NT2/D1 (cell line): ENCODE data around the gene C11orf68.

Experiments used
- DNase-seq: peaks from one replicate; pipeline ENCODE4 v3.0.0-alpha.2; 2011; ENCODE audit warnings: low read depth, low spot score
- H3K27me3 ChIP-seq: 2 replicates; pipeline ENCODE4 v1.6.0; 2011; ENCODE audit warnings: mild to moderate bottlenecking; ENCODE audit not compliant: insufficient read length, insufficient read depth
- H3K36me3 ChIP-seq: 2 replicates; pipeline ENCODE4 v1.6.1; 2011; ENCODE audit warnings: mild to moderate bottlenecking, low read length, mixed read lengths; ENCODE audit not compliant: insufficient read depth, insufficient read length
- H3K4me1 ChIP-seq: 2 replicates; pipeline ENCODE4 v1.5.1; 2011; ENCODE audit not compliant: insufficient read depth, insufficient read length
- H3K4me3 ChIP-seq: 2 replicates; pipeline ENCODE4 v1.5.1; 2011; ENCODE audit warnings: low read depth; ENCODE audit not compliant: insufficient read length
- H3K9ac ChIP-seq: 2 replicates; pipeline ENCODE4 v1.6.0; 2011; ENCODE audit warnings: low read depth; ENCODE audit not compliant: insufficient read length
- H3K9me3 ChIP-seq: 2 replicates; pipeline ENCODE4 v1.5.1; 2011; ENCODE audit warnings: mild to moderate bottlenecking, low read length; ENCODE audit not compliant: insufficient read depth
- SUZ12 ChIP-seq: IDR thresholded peaks from 2 replicates; pipeline ENCODE4 v1.6.1; 2011; ENCODE audit not compliant: insufficient read length, insufficient read depth; ENCODE audit errors: extremely low read depth
- YY1 ChIP-seq: IDR thresholded peaks from 2 replicates; pipeline ENCODE4 v1.6.1; 2011; ENCODE audit not compliant: insufficient read length, insufficient read depth
- ZNF274 ChIP-seq: IDR thresholded peaks from 2 replicates; pipeline ENCODE4 v1.6.1; 2011; ENCODE audit warnings: mild to moderate bottlenecking, low read depth, low read length

Gene C11orf68

DNA sequence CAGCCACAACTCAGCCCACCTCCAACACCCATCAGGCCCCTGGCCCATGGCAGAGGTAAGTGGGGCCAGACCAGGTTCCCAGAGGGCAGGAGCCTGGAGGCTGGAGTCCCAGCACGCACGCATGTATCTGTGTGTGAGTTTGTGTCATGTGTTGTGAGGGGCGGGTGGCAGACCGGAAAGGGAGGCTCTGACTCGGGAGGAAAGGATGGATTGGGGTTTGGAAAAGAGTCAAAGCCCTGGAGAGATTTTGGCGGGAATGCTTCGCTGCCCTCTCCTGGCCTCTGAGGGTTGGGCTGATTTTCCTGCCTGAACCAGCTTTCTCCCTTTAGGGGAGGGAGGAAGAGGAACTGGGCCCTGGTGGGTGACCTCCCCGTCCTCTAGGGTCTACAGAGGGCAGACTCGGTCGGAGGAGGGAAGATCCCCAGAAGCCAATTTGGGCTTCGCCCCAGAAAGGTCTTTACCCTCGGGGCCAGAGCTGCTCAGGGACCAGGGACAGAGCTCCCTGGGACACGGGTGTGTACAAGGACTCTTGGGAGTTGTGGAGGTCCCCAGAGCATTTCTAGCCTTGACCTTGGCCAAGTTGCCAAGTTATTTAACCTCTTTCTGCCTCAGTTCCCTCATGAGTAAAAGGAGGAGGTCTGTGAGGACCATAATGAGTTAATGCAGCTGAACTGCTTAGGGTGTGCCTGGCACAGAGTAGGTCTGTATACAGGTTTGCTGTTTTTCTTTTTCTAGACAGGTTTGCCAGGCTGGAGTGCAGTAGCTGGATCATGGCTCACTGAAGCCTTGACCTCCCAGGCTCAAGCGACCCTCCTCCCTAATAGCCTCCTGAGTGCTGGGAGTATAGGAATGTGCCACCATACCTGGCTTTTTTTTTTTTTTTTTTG, 6.9 kb downstream of the C11orf68 start:
- no peaks in the 10 kb centered on the region for H3K27me3 ChIP-seq
- H3K4me3 ChIP-seq, result no peak overlapping the region
- H3K4me1 ChIP-seq, result peaks cover 24% of the 10 kb centered on the region
- no peaks in the 10 kb centered on the region for H3K9me3 ChIP-seq
- peak overlapping the region; percentile 71 for H3K9ac ChIP-seq
- TF ChIP-seq SUZ12, result no peak
- TF ChIP-seq ZNF274, result no peak
- TF ChIP-seq YY1, result no peak
- DNase-seq, result peak; percentile 64
- peaks cover 3% of the 10 kb centered on the region for H3K36me3 ChIP-seq

DNA sequence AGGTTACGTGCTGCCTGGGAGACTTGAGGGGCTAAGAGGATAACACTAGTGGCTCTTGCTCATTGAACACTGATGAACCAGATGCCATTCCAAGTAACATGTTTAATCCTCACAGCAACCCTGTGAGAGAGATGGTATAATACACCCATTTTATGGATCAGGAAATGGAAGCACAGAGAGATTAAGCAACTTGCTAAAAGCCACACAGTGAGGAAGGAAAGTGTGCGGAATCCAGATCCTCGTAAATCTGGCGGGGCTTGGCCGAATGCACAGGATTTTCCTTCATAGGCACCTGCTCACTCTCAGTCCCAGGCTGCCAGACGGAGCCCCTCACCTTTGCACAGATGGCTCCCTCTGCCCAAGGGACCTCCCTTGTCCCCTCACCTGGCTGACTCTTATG, 11.0 kb downstream of the C11orf68 start:
- Histone ChIP-seq H3K4me3 (no peak overlapping the region), H3K27me3 (no peaks in the 10 kb centered on the region), H3K36me3 (no peaks in the 10 kb centered on the region), H3K4me1 (peaks cover 11% of the 10 kb centered on the region), H3K9me3 (no peaks in the 10 kb centered on the region), H3K9ac (no peak overlapping the region)
- DNase-seq, result no peak
- no peak for TF ChIP-seq ZNF274
- no peak for TF ChIP-seq YY1
- TF ChIP-seq SUZ12, result no peak

DNA sequence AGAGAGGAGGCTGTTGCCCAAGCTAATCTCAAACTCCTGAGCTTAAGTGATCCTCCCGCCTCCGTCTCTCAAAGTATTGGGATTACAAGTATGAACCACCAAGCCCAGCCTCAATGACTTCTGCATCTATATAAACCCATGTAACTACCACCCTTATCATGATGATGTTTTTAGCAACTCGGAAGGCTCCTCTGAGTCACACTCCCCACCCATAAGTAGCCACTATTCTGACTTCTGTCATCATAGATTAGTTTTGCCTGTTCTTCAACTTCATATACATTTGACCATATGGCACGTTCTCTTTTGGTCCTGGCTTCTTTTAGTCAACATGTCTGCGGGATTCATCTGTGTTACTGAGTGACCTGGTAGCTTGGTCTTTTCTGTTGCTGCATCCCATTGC, 12.3 kb downstream of the C11orf68 start:
- Histone ChIP-seq H3K36me3 (no peaks in the 10 kb centered on the region), H3K4me3 (no peak overlapping the region), H3K4me1 (peaks cover 8% of the 10 kb centered on the region), H3K9me3 (no peaks in the 10 kb centered on the region), H3K27me3 (peaks cover 6% of the 10 kb centered on the region), H3K9ac (no peak overlapping the region)
- no peak for TF ChIP-seq ZNF274
- TF ChIP-seq YY1, result no peak
- no peak for TF ChIP-seq SUZ12
- DNase-seq, result no peak

DNA sequence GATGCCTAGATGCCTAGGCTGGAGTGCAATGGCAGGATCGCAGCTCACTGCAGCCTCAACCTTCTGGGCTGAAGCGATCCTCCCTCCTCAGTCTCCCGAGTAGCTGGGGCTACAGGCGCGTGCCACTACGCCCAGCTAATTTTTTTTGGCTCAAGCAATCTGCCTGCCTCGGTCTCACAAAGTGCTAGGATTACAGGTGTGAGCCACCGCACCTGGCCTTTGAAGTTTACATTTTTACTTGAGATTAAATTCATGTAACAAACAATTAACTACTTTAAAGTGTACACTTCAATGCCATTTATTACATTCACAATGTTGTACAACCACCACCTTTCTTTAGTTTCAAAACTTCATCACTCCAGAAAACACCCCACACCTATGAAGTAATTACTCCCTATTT, 15.1 kb downstream of the C11orf68 start:
- H3K9ac ChIP-seq, result peak overlapping the region; percentile 12
- no peaks in the 10 kb centered on the region for H3K9me3 ChIP-seq
- peaks cover 30% of the 10 kb centered on the region for H3K27me3 ChIP-seq
- H3K36me3 ChIP-seq, result no peaks in the 10 kb centered on the region
- TF ChIP-seq SUZ12 (no peak), ZNF274 (no peak), YY1 (no peak)
- no peak for DNase-seq
- H3K4me1 ChIP-seq, result peaks cover 5% of the 10 kb centered on the region
- no peak overlapping the region for H3K4me3 ChIP-seq

DNA sequence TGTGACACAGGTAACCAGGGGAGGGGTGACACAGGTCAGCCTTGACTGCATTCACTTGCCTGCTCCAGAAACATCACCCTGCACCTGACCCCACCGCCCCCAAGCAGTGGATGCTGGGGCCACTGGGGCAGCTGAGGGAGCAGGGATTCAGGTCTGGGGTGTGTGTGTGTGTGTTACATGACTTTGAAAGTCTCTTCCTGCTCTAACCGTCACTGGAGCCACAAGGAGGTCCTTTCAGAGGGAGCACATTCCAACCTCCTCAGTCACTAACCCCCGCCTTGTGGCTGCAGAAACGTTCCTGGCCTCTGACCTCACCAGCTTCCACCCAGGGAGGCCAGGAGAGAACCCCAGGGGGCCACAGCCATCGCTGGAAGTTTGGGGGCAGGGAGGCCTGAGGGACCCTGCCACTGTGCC, 15.8 kb downstream of the C11orf68 start:
- Histone ChIP-seq H3K36me3 (peaks cover 5% of the 10 kb centered on the region), H3K27me3 (peaks cover 35% of the 10 kb centered on the region), H3K4me1 (peaks cover 5% of the 10 kb centered on the region), H3K9ac (peak overlapping the region; percentile 65), H3K9me3 (no peaks in the 10 kb centered on the region), H3K4me3 (no peak overlapping the region)
- no peak for TF ChIP-seq YY1
- DNase-seq, result no peak

DNA sequence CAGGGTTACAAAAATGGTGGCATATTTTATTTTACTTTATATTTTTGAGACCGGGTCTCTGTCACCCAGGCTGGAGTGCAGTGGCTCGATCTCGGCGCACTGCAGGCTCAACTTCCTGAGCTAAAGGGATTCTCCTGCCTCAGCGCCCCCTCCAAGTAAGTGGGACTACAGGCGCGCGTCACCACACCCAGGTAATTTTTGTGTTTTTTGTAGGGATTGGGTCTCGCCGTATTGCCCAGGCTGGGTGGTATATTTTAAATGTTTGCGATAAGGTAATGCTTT, 18.0 kb downstream of the C11orf68 start:
- peaks cover 25% of the 10 kb centered on the region for H3K36me3 ChIP-seq
- peaks cover 35% of the 10 kb centered on the region for H3K27me3 ChIP-seq
- TF ChIP-seq ZNF274 (no peak), YY1 (no peak), SUZ12 (no peak)
- H3K9ac ChIP-seq, result no peak overlapping the region
- no peak for DNase-seq
- no peaks in the 10 kb centered on the region for H3K9me3 ChIP-seq
- H3K4me3 ChIP-seq, result no peak overlapping the region
- H3K4me1 ChIP-seq, result peaks cover 5% of the 10 kb centered on the region

DNA sequence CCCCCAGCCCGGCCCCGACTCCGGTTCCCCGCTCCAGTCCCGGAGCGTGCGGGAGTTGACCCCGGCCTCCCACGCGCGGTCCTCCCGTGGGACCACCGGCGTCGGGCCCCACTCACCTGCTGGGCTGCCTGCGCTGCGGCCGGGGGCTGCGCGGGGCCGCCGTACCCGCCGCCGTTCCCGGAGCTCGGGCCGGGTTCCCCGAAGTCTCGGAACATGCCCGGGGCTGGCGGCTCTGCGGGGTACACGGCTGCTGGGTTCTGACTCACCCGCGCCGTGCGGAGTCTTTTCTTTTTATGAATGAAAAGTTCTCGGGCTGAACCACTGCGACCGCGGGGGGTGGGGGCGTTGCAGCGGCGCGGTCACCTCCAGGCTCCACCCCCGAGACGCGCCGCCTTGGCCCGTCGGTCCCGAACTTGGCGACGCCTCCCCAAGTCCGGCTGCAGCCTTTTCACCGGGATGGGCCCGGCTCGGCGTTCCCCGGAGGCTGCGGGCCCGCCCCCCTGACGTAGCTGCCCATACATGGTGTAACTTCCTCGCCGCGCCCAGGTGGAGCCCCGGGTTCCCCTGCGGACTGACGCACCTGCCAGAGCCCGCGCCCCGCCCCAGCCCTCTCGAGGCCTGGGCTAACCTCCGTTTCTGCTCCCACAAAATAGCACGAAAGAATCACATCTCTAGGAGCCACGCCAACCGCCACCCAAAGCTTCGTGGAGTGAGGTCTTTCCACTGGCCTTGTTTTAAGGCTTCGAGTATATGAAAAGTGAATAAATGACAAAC, 18.6 kb downstream of the C11orf68 start, which contains the start of gene FOSL1:
Gene FOSL1 (minus strand): TSS at position 264 of the 774 bp plus-strand sequence. CDS start 49 bp downstream, at position 215.
- H3K4me3 ChIP-seq, result peak within 1 kb of the TSS; percentile 88
- peaks cover 30% of the 10 kb centered on the region for H3K36me3 ChIP-seq
- TF ChIP-seq YY1 (no peak), SUZ12 (no peak), ZNF274 (no peak)
- peaks cover 35% of the 10 kb centered on the region for H3K27me3 ChIP-seq
- peak within 1 kb of the TSS; percentile 93 for H3K9ac ChIP-seq
- peaks cover 5% of the 10 kb centered on the region for H3K4me1 ChIP-seq
- peak; percentile 84 for DNase-seq
- no peaks in the 10 kb centered on the region for H3K9me3 ChIP-seq
